HG02678 (cell line): Measurements from ENCODE around the gene SYPL2.
"Not testable (repeated sequence)": the region's sequence is repeated elsewhere in the genome, so short reads cannot be mapped to it uniquely, and the experiment has no call there.

ENCODE experiments used
- ATAC-seq: cut with Tn5 transposase; IDR thresholded peaks from one replicate; pipeline ENCODE4 v1.9.1; 2021; ENCODE audit warnings: mild to moderate bottlenecking, moderate library complexity; ENCODE audit not compliant: unreplicated experiment

Gene SYPL2

DNA sequence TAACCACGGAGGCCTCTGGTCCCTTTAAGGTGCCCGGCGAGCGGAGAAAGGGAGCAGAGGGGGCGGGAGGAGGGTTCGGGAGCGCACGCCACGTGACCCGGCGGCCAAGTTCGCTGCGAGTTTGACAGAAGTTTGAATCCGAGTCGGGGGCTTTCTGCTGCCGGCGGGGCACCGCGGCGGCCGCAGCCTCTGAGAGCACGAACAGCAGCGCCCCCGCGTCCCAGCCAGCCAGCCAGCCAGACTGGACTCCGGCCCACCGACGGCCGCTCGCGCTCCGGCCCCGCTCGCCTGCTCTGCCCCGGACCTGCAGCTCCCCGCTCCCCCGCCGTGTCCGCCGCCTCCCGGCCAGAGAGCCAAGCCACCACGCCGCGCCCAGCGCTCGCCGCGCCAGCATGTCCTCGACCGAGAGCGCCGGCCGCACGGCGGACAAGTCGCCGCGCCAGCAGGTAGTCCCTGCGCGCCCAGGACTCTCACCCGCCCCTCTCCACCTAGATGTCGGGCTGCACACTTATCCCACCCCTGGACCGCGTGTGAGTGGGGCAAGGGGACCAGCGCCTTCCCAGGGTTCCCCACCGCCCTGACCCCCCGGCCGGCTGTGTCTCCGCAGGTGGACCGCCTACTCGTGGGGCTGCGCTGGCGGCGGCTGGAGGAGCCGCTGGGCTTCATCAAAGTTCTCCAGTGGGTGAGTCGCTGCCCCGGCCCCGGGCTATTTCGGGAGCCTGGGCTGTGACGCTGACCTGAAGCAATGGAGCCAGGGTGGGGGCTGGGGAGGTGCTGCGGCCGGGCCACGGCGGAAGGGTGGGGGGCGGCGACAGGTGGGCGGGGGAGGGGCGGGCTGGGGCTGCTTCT is at the start of gene SYPL2:
SYPL2 (plus strand) TSS at position 95 of the 849 bp plus-strand sequence; CDS start at position 393, 298 bp downstream.
- ATAC-seq = no peak

DNA sequence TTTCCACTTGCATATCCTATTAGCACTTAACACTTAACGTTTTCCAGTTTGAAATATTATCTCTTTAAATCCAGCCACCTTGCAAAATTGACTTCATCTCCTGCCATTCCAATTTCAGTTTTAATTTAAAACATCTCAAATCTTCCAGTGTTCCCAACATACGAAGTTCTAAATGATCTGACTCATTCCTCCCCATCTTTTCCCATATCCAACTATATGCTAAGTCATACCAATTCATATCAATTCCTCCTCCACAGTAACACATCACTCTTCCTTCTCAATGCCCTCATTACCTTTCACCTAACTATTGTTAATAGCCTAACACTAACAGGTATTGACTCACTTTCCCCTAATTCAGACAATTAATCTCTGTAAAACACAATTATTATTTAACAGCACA is 42.8 kb upstream of the SYPL2 start:
- ATAC-seq = no peak

DNA sequence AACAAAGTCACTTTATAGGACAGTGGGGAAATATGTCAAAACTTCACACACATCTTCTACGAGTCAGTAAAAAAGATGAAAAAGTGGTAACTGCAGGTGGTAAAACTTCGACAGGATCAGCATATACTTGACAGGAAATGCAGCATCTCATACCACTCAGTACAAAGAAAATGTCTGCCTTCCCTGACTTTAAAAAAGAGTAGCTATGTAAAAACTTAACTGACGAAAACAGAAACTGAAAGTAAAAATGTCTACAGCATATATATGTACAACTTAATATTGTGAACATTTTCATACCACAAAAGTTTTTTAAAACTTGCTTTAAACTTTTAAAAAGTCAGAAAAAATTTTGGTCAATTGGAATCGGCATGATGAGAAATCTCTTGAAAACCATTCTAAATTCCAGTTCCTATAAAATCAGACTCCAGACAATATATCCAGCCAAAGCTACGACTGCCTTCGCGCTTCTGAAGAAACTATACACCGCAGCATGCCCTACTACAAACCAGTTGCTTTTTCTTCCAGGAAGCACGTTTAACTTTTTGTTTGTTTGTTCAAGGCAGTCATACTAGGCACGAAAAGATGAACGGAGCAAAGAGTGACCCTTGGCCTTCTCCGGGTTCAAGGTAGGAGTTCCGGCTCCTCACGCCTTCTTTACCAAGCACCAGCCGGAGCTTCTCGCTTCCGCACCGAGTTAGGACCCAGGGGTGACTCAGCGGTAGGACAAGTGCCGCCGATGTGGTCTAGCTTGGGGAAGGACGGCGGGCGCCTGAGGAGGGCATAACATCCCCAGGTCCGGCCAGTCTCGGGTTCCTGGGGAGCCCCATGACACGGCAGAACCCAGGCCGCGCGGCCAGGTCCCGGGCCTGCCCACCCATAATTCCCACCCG is 40.7 kb upstream of the SYPL2 start:
- ATAC-seq = peak; percentile 30

DNA sequence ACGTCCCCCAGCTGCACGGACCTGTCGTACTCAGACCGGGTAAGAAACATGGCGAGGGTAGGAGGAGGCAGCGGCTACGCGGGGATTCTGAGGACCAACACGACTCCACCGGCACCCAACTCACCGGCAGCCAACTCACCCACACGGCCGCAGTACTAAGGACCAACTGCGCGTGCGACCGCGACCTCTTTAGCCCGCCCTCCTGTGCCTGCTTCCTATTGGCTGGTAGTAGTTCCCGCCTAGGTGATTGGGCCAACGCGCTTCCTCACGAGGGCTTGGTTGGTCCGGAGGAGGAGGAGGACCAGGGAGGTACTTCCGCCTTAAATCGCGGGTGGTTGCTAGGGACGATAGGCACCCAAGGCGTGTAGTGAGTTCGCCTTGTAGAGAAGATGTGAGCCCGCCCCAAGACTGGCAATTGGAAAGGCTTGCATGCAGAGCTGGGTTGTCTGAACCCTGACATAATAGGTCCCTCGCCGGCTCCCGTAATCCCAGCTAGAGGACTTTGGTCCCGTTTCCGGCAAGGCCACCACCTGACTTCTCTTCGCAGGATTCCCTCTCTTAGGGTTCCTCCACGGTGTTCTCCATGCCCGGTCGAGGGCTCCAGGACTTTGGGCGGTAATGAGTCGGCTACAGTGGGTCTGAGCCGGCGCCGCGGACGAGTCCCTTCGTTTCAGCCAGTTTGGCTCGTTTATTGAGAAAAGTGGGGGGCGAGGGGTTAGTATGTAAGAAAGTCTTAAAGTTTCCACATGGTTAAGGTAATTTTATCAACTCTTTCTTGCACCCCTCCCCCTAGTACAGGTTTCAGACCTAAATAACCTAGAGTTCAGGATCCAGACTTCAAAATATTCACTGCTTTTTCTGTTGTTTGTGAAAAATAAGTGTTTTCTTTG is 39.8 kb upstream of the SYPL2 start, which contains the start of gene PSMA5:
PSMA5 (minus strand) TSS at position 168 of the 890 bp plus-strand sequence; CDS start at position 50, 118 bp downstream.
- ATAC-seq = peak; percentile 98

DNA sequence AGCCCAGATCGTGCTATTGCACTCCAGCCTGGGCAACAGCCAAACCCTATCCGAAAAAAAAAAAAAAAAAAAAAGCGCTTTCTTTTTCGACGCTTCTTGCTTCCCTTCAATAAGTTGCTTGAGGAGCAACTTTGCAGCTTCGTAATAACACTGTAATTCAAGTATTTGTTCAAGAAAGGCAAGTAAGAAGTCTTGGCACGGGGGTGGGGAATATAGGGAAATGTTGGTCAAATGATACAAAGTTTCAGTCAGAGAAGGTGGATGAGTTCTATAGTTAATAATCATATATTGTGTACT is 39.2 kb upstream of the SYPL2 start:
- ATAC-seq = no peak

DNA sequence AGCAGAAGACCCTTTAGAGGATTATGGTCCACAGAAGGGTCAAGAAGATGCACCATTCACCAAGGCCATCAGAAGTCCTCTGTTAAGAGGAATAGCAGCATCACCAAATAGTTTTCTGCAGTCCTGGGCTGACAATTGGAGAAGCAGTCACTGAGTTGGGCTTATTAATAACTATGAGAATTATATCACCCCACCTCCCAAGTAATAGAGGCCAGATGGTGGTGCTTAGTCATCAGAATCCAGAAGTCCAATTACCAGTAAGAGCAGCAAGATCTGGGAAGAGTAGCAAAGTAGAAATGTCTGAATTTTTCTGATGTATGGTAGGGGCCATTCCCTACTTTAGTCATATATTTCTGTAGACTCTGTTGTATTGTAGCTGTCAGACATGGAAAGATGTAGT is 34.0 kb upstream of the SYPL2 start:
- ATAC-seq = no peak

DNA sequence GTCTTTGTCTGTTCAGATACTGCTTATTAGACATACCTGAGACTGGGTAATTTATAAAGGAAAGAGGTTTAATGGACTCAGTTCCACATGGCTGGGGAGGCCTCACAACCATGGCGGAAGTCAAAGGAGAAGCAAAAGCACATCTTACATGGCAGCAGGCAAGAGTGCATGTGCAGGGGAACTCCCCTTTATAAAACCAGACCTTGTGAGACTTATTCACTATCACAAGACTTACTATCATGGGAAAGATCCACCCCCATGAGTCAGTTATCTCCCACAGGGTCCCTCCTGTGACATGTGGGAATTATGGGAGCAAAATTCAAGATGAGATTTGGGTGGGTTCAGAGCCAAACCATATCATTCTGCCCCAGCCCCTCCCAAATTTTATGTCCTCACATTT is 33.0 kb upstream of the SYPL2 start:
- ATAC-seq = no peak

DNA sequence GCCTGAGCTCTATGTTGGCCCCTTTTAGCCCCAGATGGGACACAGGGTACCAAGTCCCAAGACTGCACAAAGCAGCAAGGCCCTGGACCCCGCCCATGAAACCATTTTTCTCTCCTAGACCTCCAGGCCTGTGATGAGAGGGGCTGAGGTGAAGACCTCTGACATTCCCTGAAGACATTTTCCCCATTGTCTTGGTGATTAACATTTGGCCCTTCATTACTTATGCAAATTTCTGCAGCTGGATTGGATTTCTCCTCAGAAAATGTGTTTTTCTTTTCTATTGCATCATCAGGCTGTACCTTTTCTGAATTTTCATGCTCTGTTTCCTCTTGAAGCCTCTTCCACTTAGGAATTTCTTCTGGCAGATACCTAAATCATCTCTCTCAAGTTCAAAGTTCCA is 31.9 kb upstream of the SYPL2 start:
- ATAC-seq = no peak

DNA sequence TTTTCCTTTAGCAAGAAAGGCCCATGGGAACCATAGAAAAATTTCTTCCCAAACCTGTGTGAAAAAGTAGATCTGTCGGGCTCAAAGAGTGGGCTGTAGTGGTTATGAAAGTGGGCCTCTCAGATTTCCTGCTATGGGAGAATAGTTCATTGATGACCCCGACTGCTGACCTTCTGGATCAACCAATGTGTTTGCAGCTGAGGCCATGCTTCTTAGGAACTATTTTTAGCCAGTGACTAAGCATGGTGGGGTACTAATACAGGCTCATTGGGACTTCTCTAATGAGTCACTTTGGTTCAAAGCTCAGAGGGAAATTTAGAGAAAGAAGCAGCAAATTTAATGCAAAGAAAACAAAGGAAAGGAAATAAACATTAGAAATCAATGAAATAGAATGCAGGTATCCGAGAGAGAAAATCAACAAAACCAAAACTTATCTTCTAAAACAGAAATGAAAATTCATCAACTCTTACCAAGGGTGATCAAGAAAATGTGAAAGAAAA is 27.5 kb upstream of the SYPL2 start:
- ATAC-seq = no peak

DNA sequence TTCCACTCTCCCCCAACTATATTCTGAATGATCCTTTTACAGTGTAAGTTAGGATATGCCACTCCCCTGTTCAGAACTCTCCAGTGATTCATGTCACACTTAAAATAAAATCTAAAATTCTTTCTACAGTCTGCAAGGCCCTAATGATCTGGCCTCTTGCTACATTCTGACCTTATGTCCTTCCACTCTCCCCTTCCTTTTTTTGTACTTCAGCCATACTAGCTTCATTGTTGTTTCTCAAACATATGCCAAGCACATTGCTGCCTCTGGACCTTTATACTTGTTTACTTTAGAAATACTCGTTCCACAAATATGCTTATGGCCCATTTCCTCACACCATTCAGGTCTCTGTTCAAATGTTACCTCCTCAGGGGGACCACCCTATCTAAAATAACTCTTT is 25.3 kb upstream of the SYPL2 start:
- ATAC-seq = no peak

DNA sequence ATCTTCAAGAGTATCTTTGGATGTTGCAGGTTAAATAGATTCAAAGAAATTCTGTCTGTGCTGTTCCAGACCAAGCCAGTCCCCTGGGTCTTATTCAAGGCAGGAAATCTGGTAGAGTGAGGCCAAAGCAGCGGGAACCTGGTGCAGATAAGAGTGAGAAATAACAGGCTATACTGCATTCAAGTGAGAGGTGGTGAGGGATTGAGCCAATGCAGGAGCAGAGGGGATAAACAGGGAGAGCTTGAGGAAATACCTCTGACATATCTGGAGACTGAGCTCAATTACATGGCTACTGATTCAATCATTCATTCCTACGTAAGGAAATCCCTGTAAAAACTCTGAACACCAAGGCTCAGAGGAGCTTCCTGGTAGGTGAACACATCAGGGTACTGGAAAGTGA is 22.9 kb upstream of the SYPL2 start:
- no peak for ATAC-seq

DNA sequence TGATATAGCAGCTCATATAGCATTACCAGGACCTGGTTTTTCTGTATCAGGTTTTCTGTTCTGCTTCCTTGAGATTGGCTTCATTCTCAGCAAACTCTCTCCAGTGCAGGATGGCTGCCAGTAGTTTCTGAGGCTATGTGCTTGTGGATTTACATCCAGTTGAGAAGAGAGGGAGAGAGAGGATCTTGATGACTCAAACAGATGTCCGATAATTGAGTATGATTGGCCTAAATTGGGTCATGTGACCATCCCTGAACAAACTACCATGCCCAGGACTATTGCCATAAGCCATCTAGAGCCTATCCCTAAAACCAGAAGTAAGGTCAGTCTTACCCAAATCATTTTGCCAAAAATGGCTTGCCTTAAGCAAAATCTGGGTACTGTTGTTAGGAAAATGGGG is 22.0 kb upstream of the SYPL2 start:
- ATAC-seq = no peak

DNA sequence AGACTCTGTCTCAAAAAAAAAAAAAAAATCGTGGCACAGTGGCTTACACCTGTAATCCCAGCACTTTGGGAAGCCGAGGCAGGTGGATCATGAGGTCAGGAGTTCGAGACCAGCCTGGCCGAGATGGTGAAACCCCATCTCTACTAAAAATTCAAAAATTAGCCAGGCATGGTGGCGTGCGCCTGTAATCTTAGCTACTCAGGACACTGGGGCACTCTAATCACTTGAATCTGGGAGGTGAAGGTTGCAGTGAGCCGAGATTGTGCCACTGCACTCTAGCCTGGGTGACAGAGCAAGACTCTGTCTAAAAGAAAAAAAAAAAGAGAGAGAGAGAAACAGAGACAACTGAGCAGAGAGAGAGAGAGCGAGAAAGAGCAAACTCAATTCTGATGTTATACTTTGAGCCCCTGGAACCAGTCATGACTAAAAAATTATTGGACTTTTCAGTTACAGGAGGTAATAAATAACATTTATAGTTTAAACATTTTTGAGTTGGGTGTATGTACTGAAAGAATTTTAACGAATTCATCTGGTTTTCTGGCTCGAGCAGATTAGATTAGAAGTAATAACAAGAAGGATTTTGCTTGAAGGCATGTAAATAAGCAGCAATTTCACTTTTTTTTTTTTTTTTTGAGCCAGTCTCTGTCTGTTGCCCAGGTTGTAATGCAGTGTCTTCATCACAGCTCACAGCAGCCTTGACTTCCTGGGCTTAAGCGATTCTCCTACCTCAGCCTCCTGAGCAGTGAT is 20.2 kb upstream of the SYPL2 start:
- not testable (repeated sequence) for ATAC-seq

DNA sequence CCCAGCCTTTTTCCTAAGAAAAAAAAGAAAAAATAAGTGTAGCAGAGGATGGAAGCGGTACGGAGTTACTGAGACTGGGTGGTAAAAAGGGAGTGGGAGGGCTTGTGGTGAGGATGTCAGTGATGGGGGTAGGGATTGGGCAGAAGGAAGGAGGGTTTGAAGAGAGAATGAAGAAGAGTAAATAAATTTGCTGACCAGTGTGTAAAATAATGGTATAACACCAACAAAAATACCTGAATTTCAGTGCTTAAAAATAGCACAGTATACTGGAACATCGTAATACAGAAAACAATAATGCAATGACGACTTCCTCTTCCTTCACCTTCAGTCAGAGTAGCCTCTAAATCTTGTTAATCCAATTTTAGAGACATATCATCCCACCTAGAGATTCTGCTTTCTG is 18.8 kb upstream of the SYPL2 start:
- ATAC-seq = no peak

DNA sequence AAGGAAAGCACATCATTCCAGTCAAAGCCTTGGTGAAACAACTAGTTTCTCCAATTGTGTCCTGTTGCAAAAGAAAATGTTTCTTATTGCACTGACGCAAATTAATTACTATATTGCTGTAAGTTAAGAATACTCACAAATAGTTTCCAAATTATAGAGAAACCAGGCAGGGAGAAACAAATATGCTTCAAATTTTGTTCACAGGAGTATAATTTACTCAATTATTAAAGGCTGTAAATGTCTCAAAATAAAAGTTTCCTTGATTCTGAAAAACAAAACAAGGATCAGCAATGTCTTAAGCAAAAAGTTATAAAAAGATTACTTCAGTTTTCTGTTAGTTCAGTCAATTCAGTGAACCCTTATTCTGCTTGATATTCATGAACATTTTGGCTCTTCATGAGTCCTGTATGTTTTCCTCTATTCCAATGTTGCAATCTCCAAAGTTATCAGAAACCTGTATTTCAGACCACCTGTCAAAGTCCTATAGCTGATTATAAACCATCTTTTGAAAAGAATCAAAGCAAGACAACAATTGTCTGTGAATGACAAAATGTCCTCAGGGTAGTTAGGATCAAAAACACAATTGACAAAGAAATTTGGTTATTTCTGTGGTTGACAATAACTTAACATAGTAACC is 11.7 kb upstream of the SYPL2 start:
- no peak for ATAC-seq

DNA sequence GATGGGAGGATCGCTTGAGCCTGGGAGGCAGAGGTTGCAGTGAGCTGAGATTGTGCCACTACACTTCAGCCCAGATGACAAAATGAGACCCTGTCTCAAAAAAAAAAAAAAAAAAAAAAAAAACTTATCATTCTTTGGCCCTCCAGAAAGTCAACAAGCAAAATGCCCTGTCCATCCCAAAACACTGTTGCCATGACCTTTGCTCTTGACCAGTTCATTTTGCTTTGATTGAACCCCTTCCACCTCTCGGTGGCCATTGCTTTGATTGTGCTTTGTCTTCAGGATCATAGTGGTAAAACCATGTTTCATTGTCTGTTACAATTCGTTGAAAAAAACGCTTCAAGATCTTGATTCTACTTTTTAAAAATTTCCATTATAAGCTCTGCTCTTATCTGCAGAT is 8.5 kb upstream of the SYPL2 start:
- ATAC-seq = no peak

DNA sequence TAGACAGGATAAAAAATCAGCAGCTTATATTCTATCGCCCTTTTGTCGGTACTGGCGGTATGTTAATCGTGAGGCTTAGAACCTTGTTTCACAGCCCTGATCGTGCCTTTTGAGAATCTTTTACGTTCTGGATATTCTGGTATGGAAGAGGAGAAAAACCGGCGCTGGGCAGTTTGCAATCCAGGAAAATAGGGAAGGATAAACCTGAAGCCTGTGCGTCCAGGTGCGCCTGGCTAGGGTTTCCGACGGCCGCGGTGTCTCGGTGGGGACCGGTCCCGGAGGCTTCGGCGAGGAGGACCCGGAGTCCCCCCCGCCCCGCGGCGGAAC is 258 bp upstream of the SYPL2 start:
- ATAC-seq = no peak

DNA sequence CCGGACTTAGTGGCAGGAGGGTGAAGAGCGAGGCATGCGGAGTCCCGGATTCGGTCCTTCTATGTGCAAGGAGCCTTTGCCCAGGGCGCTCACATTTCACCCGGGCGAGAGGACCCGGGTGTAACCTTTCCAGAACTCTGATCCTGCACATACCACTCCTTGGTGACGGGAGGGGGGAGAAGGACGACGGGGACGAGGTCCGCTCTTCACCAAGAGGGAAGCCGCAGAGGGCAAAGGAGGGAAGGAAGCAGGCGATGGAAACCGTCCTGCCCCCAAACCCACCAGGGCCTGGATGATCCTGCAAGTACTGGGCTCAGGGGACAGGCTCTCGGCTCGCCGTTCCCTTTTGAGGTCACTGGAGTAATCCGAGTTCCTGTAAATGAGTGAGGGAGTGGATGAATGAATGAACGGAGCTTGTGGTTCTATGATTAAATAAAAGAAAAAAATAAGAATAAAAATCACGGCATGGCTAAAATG is 993 bp downstream of the SYPL2 start:
- no peak for ATAC-seq

DNA sequence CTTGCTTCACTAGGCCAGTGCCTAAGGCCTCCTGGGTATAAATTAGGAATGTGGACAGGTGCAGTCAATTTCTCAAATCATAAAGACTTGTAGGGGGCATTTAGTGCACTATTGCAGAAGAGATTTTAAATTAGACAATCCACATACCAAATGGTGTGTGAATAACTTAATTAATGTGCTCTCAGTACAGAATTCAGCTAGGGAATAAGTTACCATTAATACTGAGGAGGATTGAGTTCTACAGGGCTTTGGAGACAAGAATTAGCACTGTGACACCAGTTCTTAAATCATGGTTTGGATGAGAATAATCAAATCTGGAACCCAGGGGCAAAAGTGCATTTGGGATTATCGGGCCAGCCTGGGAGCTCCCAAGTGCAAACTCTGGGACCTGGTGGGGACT is 1.7 kb downstream of the SYPL2 start:
- ATAC-seq = no peak

DNA sequence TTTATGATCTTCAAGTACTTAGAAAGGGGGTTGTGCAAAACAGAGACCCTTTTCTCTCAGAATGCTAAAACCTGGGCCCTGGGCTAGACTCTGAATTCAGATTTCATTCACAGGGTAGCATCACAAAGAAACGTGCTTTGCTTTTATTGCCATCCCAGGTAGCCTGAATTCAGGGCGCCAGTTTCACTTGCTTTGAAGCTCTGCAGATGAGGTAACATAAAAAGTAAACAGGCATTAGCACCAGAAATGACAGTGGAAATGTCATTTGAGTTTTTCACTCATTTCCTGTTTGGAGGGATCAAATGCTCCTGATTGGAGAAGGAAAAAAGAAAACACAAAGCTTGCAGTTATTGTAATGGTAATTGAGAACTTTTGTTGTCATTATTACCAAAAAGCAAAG is 2.6 kb downstream of the SYPL2 start:
- ATAC-seq = no peak
